ENCODE measurements around the gene ADGRG3. TPM values are rescaled to one million over a fixed set of nuclear protein-coding genes. Genes with fewer than 3 reads are reported as not detected.

The ADGRG3 gene
- total and polyA plus RNA-seq, 2 donors (not counting 1 experiment from before 2014, with no cell fraction given) = not detected

DNA sequence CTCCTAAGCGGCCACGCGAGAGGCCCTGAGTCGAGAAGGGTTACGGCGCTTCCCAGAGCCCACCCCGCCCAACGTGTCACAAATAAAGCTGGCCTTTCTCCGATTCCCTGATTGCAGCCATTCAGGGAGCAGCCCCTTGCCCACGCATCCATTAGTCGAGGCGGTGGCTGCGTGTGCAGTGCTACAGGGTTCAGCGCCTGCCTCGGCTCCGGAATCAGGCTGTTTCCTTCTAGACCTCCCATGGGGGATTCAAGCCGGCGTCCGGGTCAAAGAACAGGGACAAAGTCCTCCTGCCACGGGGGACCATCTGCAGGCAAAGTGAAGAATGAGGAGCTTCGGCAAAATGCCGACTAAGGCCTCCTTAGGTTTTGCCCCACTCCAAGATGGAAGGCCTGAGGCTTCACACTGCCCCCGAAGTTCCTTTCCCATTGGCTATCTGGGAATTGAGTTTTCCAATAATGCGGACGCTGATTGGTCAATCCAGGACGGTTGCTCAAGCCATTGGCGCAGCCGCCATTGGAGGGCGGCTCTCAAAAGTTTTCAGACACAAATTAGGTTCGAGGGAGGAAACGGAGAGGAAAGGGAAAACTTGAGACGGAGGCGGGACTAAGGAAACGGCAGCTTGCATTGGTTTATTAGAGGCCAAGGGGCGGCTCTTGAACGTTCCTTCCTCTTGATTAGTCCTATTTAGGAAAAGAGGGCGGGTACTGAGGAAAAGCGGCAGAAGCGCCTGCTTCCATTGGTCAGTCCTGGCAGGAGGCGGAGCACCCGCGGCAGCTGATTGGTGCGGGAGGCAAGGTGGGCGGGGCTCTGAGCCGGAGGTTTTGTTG is 67.0 kb downstream of the ADGRG3 start:
- Mint-ChIP-seq H3K4me3 (peak overlapping the region; percentile 93), H3K27ac (peak overlapping the region; percentile 89), H3K27me3 (no peaks in the 10 kb centered on the region), H3K9me3 (ENCODE audit: insufficient read depth) (no peaks in the 10 kb centered on the region), H3K4me1 (peaks cover 34% of the 10 kb centered on the region)
- H3K4me2 ChIP-seq (replicated peaks; ENCODE audit: low read depth, low read length, poor library complexity, severe bottlenecking) = peak overlapping the region; percentile 97
- ATAC-seq (ENCODE audit: low read depth) = peak; percentile 88
- H3K27me3 ChIP-seq (replicated peaks in 1 of 4; ENCODE audit: control extremely low read depth in 1 of 4, control insufficient read depth in 3 of 4, insufficient read depth in 4 of 4, low read length in 3 of 4) = no peaks in the 10 kb centered on the region
- H3K9me3 ChIP-seq (ENCODE audit: control extremely low read depth in 1 of 3, control insufficient read depth in 2 of 3, insufficient read depth in 1 of 3, low read length in 2 of 3) = no peaks in the 10 kb centered on the region
- H2AFZ ChIP-seq (ENCODE audit: insufficient read depth, low read depth, low read length, poor library complexity, severe bottlenecking) = peak overlapping the region; percentile 97
- ChIA-PET CTCF (interaction anchor here (0.9 to 1.8 kb wide), 5 partner anchors 22 to 266 kb away, joined by 3 to 6 read pairs (median 5); partner anchors contain the start of gene USB1), POLR2A (interaction anchor here (1.4 kb wide), 1 partner anchor 46 kb away, joined by 4 read pairs; no protein-coding TSS in a partner anchor)
- peak overlapping the region; percentile 37 to 78 for H3K27ac ChIP-seq (ENCODE audit: low read length in 2 of 2)
- peak overlapping the region; percentile 97 for H3K9ac ChIP-seq (ENCODE audit: low read length)
- H3K79me2 ChIP-seq (ENCODE audit: control insufficient read depth, insufficient read depth, low read length) = peaks cover 5% of the 10 kb centered on the region
- H3K36me3 ChIP-seq (replicated peaks in 1 of 2; ENCODE audit: control extremely low read depth in 1 of 2, control insufficient read depth in 1 of 2, extremely low read depth in 1 of 2, insufficient read depth in 2 of 2, low read length in 1 of 2) = no peaks in the 10 kb centered on the region
- peak overlapping the region; percentile 65 to 98 (median 90) for H3K4me3 ChIP-seq (ENCODE audit: control extremely low read depth in 1 of 5, extremely low read depth in 1 of 5, insufficient read depth in 1 of 5, low read depth in 2 of 5, low read length in 4 of 5)
- intact Hi-C loops (cut with micrococcal nuclease) = loop anchor here (1.0 to 5.0 kb wide), 7 partner anchors 22 to 780 kb away; partner anchors contain the start of genes CCDC102A, CIAPIN1, COQ9 and DRC7
- no peak for TF ChIP-seq EZH2 (IDR thresholded peaks at IDR 0.05; ENCODE audit: borderline replicate concordance, insufficient read depth, low read depth, low read length, poor library complexity, severe bottlenecking)
- TF ChIP-seq, protein P1, sequence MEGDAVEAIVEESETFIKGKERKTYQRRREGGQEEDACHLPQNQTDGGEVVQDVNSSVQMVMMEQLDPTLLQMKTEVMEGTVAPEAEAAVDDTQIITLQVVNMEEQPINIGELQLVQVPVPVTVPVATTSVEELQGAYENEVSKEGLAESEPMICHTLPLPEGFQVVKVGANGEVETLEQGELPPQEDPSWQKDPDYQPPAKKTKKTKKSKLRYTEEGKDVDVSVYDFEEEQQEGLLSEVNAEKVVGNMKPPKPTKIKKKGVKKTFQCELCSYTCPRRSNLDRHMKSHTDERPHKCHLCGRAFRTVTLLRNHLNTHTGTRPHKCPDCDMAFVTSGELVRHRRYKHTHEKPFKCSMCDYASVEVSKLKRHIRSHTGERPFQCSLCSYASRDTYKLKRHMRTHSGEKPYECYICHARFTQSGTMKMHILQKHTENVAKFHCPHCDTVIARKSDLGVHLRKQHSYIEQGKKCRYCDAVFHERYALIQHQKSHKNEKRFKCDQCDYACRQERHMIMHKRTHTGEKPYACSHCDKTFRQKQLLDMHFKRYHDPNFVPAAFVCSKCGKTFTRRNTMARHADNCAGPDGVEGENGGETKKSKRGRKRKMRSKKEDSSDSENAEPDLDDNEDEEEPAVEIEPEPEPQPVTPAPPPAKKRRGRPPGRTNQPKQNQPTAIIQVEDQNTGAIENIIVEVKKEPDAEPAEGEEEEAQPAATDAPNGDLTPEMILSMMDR (IDR thresholded peaks at IDR 0.05) = no peak
- no peaks in the 10 kb centered on the region for H4K20me1 ChIP-seq (ENCODE audit: control insufficient read depth, insufficient read depth, low read length, poor library complexity, severe bottlenecking)
- DNase-seq = peak; percentile 99
- WGBS (ENCODE audit: insufficient coverage) = under 1% methylated on average over 40 of the region's 45 CpGs
- peaks cover 15 to 19% of the 10 kb centered on the region in 2 donors for H3K4me1 ChIP-seq (ENCODE audit: control insufficient read depth in 2 of 2, insufficient read depth in 2 of 2, low read length in 2 of 2)
